Skin of body (tissue), 2 donors: ENCODE measurements around the gene PLPPR5. TPM values are rescaled to one million over a fixed set of nuclear protein-coding genes. Genes with fewer than 3 reads are reported as not detected.
"Not testable (repeated sequence)": the region's sequence is repeated elsewhere in the genome, so short reads cannot be mapped to it uniquely, and the experiment has no call there.

ENCODE experiments used
- DNase-seq: peaks from one replicate; lab custom pipeline; 2025; lab: John Stamatoyannopoulos, UW
- total RNA-seq: library from RNA; depleted of rRNA; stranded (reverse); fragments of >200 nt; gene quantifications from one replicate; pipeline ENCODE4 v1.2.3, GENCODE V29; 2014

Gene PLPPR5
- total RNA-seq, 1 donor from 2014 or later = 3.2 TPM

- DNase-seq = peak; percentile 74
These were observed 85.5 kb downstream of the PLPPR5 start for GRCh38 chr1:98919211-98919610.

- DNase-seq = no peak
These were observed 90.1 kb downstream of the PLPPR5 start for GRCh38 chr1:98914547-98914946.

GRCh38 chr1:98910827-98911226 is 93.8 kb downstream of the PLPPR5 start:
- DNase-seq = no peak

GRCh38 chr1:98908980-98909379 is 95.7 kb downstream of the PLPPR5 start:
- no peak for DNase-seq

- no peak for DNase-seq
These were observed 97.9 kb downstream of the PLPPR5 start for GRCh38 chr1:98906809-98907208.

- DNase-seq = no peak
These were observed 98.3 kb downstream of the PLPPR5 start for GRCh38 chr1:98906361-98906760.

GRCh38 chr1:98904684-98905083 is 100.0 kb downstream of the PLPPR5 start:
- no peak for DNase-seq

GRCh38 chr1:98903726-98904125 is 100.9 kb downstream of the PLPPR5 start:
- no peak for DNase-seq

GRCh38 chr1:98903261-98903660 is 101.4 kb downstream of the PLPPR5 start:
- peak; percentile 88 for DNase-seq

GRCh38 chr1:98898940-98899339 is 105.7 kb downstream of the PLPPR5 start:
- DNase-seq = no peak

GRCh38 chr1:98897479-98897878 is 107.2 kb downstream of the PLPPR5 start:
- DNase-seq = no peak

- DNase-seq = no peak
These were observed 107.8 kb downstream of the PLPPR5 start for GRCh38 chr1:98896711-98897445.

- DNase-seq = no peak
These were observed 111.3 kb downstream of the PLPPR5 start for GRCh38 chr1:98893371-98893770.

GRCh38 chr1:98888869-98889268 is 115.8 kb downstream of the PLPPR5 start:
- DNase-seq = no peak

- DNase-seq = no peak
These were observed 117.2 kb downstream of the PLPPR5 start for GRCh38 chr1:98887507-98887906.

GRCh38 chr1:98884864-98885263 is 119.8 kb downstream of the PLPPR5 start:
- no peak for DNase-seq

GRCh38 chr1:98881901-98882300 is 122.8 kb downstream of the PLPPR5 start:
- no peak for DNase-seq

GRCh38 chr1:98881234-98881633 is 123.4 kb downstream of the PLPPR5 start:
- DNase-seq = not testable (repeated sequence)

GRCh38 chr1:98874828-98875227 is 129.8 kb downstream of the PLPPR5 start:
- DNase-seq = no peak

GRCh38 chr1:98870959-98871903 is 133.4 kb downstream of the PLPPR5 start:
- no peak for DNase-seq

- no peak for DNase-seq
These were observed 138.9 kb downstream of the PLPPR5 start for GRCh38 chr1:98865796-98866195.

- no peak for DNase-seq
These were observed 144.3 kb downstream of the PLPPR5 start for GRCh38 chr1:98860329-98860728.
